OCI-M1 (cell line): ENCODE measurements around the gene LRRC42.
A peak's percentile ranks its signal among the peaks of the same experiment; 100 is the strongest.
"Not testable (repeated sequence)": the region's sequence is repeated elsewhere in the genome, so short reads cannot be mapped to it uniquely, and the experiment has no call there.

Experiments used
- DNase-seq: peaks from one replicate; lab custom pipeline; 2025; lab: John Stamatoyannopoulos, UW

LRRC42 gene

DNA sequence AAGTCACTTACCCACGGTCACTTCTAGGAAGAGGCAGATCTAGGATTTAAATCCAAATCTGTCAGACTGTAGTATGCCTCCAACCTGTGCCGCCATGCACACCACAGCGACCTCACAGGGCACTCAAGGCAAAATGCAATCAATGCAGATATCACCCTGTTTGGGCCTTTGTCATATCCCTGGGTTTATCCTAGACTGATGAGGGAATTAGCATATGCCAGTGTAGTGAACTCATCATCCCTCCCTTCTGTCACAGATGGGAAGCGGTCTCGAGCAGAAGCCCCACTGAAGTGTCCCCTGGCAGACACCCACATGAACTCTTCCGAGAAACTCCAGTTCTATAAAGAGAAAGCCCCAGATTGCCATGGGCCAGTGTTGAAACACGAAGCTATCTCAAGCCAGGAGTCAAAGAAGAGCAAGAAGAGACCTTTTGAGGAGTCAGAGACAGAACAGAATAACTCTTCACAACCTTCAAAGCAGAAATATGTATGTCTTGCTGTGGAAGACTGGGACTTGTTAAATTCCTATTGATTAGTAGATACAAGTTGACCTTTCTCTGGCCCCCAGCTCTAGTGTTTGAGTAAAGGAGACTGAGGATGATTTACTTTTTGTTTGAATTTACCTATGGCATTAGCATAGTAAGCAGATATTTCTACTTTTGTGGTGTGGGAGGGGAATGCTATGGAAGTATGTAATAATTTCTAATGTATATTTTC, 21.4 kb downstream of the LRRC42 start:
- DNase-seq = no peak

DNA sequence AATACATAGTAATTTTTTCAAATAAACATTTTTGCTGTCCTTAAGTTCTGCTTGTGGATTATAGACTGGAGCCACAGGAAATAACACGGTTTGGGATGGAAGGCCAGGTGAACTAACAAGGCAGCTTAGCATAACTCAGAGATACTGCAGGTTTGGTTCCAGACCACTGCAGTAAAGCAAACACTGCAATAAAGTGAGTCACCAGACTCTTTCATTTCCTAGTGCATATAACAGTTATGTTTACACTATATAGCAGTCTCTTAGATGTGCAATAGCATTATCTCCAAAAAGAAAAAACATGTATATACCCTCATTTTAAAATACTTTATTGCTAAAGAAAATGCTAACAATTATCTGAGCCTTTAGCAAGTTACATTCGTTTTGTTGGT, 22.0 kb downstream of the LRRC42 start:
- no peak for DNase-seq

DNA sequence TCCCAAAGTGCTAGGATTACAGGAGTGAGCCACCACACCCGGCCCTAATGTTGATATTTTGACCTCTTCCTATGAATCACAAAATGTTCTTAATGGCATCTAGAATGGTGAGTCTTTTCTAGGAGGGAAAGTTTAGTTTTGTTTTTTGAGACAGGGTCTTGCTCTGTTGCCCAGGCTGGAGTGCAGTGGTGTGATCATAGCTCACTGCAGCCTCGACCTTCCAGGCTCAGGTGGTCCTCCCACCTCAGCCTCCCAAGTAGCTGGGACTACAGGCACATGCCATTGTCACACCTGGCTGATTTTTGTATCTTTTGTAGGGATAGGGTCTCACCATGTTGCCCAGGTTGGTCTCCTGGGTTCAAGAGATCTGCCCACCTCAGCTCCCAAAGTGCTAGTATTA, 23.2 kb downstream of the LRRC42 start:
- not testable (repeated sequence) for DNase-seq

DNA sequence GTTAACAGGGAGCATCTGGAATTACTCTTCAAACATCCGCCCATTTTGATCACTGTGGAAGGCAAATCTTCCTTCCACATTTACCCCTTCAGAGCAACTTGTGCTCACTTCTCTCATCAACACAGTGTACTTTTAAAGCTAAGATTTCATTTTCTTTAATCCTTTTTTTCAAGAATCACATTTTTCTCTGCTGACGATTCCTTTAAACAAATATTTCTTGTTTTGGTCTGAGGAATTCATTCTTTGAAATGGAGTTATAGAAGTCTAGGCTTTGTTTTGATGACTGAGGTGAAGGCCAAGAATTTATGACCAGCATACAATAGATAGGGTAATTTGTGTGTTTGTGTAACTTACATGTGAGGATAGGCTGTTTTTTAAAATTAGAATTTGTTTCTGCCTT, 25.6 kb downstream of the LRRC42 start:
- DNase-seq = no peak

DNA sequence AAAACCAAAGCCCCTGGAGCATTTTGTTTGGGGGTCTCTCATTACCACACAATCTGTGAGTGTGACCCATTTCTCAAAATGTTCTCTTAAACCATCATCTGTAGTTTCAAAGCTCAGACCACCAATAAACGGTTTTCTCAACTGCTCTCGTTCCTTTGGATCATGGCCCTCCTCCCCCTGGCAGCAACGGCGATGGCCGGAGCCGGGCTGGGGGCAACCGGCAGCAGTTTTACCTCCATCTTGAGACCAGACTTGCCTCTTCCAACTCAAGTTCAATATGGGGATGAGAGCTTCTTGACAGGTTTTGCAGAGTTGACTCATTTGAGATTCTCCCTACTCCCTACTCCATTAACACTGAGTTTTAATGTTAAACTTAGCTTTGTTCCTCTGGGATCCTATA, 29.7 kb downstream of the LRRC42 start:
- DNase-seq = no peak

DNA sequence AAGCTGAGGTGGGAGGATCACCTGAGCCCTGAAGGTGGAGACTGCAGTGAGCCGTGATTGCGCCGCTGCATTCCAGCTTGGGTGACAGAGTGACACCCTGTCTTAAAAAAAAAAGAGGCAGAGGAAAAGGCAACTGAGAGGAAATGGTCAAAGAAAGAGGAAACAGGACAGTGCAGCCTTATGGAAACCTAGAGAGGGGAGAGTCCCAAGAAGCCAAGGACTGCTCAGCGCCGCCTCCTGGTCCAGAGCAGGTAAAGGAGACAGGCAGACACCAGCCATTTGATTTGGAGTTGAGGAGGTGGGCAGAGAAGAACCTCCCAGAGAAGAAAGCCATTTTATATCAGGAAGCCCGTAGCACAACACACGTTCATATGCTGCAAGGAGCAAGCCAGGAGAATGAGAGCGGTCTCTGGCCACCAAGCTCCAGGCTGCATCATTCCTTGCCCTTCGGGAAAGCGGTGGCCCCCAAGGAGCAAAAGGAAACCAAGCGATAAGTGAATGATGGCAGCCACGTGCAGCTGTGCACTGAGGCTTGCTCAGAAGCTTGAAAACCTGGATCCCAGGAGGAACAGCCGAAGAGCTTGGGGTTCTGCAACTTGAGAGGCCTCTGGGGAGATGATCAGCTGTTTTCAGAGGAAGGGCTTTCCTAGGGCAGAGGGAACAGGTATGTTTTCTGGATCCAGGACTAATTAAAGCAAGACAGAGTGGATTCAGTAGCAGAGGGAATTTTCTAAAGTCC, 33.7 kb downstream of the LRRC42 start:
- no peak for DNase-seq

DNA sequence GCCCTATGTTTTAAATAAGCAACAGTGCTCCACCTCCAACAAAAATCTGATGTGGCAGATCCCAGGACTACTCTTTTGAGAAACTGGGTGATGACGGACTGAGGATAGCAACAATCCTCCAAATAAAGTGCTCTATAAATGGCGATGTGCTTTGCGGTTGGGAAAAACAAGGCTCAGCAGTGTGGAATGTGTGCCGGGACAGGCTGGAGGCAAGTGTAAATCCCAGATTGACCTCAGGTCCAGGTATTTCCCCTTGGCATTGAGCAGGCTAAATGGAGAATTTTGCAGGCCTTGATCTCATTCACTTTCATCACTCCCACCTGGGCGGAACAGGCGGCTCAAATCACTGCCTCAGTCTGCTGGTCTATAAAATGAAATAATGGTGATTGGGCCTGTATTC, 35.1 kb downstream of the LRRC42 start:
- no peak for DNase-seq

DNA sequence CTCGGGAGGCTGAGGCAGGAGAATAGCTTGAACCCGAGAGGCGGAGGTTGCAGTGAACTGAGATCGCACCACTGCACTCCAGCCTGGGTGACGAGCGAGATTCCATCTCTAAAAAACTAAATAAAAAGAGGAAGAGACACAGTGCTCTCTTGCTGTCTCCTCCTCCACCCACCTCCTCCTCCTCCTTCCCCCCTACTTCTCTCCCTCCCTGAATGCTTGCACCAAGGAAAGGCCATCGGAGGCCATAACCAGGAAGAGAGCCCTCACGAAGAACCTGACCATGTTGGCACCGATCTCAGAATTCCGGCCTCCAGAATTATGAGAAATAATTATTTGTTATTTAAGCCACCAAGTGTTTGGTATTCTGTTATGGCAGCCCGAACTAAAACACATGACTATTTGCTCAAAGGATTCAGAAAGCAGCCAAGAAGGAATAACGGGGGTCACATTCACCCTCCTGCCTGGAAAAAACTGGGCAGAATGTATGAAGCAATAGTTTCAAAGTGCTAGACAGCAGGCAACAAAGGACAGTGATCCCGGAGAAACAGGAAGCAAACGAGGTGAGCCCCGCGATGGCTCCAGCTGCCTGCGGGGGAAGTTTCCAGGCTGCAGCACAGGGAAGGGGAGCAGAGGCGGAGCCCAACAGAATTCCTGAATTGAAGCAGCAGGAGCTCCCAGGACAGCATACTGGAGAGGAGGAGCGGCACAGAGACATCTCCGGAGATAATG, 36.0 kb downstream of the LRRC42 start:
- DNase-seq = peak; percentile 72

DNA sequence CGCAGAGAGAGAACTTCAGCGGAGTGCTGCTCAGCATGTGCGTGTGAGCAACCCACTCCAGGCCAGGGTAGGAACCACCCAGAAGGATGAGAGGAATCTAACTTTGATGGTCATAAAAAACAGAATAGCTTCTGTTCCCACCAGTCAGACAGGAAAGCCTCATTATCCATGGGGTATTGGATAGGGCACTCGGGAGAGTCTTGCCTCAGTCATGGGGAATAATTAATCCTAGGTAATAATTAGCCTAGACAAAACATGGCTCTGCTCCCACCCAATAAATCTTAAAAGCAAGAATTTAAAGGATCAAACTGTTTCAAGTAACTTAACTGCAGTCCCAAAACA, 36.6 kb downstream of the LRRC42 start:
- no peak for DNase-seq

DNA sequence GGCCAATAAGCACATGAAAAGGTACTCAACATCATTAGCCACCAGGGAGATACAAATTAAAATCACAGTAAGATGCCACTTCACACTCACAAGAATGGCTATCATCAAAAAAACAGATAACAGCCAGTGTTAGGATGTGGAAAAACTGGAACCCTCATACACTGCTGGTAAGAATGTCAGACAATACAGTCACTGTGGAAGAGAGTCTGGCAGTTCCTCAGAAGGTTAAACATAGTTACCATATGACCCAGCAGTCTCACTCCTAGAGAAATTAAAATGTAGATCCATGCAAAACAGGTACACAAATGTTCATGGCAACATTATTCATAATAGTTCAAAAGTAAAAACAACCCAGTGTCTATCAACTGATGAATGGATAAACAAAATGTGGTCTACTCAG, 38.6 kb downstream of the LRRC42 start:
- DNase-seq = no peak

DNA sequence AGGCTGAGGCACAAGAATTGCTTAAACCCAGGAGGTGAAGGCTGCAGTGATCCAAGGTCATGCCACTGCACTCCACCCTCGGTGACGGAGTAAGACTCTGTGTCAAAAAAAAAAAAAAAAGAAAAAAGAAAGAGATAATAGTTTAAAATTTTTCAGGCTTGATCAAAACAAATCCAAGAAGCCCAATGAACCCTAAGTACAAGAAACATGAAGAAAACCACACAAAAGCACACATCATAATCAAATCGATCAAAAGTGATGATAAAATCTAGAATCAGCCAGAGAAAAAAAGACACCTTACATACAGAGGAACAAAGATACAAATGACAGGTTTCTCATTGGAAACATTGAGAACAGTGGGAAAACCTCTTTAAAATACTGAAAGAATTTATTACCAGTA, 40.3 kb downstream of the LRRC42 start:
- DNase-seq = no peak

DNA sequence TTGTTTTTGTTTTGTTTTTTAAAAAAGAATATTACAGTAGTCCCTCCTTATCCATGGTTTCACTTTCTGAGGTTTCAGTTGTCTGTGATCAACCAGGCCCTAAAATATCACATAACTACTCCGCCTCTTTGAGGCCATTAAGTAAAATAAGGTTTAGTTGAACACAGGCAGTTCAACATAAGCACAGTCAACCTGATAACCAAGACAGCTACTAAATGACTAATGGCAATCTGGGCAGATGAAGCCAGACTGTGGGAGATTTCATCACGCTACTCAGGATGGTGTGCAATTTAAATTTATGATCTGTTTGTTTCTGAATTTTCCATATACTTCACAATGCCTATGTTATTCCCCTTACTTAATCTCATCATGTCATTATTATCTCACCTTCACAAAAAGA, 41.7 kb downstream of the LRRC42 start:
- no peak for DNase-seq

DNA sequence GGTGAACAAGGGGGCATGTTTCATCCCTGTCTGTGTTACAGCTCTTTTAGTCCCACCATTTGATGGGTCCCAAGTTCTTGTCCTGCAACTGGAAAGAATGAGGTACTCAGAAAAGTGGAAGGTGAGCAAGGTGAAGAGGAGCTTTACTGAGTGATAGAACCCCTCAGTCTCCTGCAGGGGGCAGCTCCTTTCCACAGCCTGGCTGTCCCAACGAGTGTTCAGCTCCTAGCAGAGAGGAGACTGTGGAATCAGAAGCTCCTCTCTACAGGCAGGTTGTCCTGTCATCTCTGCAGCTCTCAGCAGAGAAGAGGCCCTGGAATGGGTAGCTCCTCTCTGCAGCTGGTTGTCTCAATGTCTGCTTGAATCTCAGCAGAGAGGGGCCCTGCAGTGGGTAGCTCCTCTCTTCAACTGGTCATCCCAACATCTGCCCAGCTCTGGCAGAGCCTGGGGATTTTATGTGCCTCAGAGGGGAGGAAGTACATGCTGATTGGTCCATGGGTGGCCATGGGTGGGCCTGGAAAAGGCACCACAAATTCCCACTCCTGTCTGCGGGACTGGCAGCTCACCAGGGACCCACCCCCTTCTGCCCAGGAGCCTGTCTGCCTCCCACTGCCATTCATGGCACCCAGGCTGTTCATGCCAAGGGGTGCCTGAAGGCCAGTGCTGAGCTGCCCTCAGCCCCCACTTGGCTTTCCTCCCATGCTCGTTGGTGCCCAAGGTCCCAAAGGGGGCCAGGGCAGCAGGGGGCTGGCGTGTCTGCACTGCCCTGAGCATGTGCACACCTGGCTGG, 46.1 kb downstream of the LRRC42 start:
- no peak for DNase-seq

DNA sequence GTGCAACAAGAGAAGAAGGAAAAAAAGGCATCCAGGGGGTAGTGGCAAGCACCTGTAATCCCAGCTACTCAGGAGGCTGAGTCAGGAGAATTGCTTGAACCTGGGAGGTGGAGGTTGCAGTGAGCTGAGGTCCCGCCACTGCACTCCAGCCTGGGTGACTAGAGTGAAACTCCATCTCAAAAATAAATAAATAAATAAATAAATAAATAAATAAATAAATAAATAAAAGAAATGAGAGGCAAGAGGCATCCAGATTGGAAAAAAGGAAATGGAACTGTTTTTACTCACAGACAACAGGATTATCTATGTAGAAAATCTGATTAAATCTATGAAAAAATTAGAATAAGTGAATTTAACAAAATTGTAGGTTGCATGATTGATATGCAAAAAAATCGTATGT, 48.4 kb downstream of the LRRC42 start:
- DNase-seq = not testable (repeated sequence)

DNA sequence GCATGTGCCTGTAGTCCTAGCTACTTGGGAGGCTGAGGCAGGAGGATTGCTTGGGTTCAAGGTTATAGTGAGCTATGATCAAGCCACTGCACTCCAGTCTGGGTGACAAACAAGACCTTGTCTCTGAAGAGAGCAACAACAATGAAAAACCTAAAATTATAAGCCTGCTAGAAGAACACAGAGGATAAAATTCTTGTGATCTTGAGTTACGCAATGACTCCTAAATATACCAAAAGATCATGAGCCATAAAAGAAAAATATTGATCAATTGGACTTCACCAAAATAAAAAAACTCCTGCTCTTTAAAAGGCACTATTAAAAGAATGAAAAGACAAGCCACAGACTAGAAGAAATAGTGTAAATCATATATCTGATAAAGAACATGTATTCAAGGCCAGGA, 49.5 kb downstream of the LRRC42 start:
- DNase-seq = no peak

DNA sequence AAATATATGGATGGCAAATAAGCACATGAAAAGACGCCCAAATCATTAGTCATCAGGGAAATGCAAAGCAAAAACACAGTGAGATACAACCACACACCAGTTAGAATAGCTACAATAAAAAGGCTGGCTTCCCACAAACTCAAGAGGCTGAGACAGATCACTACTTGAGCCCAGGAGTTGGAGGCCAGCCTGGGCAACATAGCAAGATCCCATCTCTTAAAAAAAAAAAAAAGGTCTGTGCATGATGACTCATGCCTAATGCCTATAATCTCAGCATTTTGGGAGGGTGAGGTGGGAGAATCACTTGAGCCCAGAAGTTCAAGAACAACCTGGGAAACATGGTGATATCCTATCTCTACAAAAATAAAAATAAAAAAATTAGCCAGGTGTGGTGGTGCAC, 52.1 kb downstream of the LRRC42 start:
- DNase-seq = no peak

DNA sequence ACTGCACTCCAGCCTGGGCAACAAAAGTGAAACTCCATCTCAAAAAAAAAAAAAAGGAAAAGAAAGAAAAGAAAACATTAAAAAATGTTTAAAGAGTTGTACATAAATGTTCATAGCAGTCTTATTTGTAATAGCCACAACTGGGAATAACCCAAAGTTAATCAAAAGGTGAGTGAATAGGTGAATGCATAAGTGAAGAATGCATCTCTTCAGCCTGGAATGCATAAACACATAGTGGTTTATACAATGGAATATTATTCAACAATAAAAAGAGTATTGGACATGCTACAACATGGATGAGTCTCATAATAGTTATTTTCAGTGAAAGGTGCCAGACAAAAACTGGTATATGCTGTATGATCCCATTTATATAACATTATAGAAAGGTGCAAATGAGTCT, 53.8 kb downstream of the LRRC42 start:
- no peak for DNase-seq

DNA sequence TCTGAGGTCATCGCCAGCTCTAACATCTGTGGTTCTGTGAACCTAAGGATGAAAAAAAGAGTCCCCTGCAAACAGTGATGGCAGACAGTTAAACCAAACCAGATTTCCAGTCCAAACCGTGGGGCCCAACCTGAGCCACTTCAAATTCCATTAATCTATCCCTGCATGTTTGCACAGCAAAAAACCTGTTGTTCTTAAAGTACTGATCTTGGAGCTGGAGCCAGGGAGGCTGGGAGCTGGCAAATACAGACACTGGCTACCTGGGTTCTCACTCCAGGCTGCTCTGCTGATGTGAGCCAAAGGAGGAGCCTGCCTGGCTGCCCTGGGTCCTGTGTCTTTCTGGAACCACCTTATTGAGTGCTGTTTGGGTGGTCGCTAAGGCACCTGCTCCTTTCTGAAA, 55.4 kb downstream of the LRRC42 start:
- no peak for DNase-seq

DNA sequence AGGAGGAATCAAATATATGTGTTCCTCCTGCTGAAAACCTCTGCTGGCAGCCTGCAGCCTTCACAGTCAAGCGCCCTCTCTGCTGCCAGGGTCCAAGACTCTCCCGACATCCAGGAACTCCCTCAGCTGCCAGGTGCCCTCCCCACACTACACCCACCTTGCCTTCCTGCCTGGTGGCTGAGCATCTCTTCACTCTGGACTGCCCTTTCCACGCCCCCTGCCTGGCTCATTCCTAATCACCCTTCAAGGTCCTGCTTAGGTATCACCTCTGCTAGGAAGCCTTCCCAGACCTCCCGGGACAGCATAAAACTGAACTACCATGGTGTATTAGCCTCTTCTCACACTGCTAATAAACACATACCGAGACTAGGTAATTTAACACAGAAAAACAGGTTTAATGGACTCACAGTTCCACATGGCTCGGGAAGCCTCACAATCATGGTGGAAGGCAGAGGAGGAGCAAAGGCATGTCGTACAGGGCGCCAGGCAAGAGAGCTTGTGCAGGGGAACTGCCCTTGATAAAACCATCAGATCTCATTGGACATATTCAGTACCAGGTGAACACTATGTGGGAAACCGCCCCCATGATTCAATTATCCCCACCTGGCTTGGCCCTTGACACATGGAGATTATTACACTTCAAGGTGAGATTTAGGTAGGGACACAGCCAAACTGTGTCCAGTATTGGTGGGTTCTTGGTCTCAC, 56.5 kb downstream of the LRRC42 start:
- no peak for DNase-seq

DNA sequence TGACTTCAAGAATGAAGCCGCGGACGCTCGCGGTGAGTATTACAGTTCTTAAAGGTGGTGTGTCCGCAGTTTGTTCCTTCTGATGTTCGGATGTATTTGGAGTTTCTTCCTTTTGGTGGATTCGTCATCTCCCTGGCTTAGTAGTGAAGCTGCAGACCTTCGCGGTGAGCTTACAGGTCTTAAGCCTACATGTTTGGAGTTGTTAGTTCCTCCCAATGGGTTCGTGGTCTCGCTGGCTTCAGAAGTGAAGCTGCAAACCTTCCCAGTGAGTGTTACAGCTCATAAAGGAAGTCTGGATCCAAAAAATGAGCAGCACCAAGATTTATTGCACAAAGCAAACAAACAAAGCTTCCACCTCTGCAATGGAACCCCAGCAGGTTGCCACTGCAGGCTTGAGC, 57.1 kb downstream of the LRRC42 start:
- no peak for DNase-seq

DNA sequence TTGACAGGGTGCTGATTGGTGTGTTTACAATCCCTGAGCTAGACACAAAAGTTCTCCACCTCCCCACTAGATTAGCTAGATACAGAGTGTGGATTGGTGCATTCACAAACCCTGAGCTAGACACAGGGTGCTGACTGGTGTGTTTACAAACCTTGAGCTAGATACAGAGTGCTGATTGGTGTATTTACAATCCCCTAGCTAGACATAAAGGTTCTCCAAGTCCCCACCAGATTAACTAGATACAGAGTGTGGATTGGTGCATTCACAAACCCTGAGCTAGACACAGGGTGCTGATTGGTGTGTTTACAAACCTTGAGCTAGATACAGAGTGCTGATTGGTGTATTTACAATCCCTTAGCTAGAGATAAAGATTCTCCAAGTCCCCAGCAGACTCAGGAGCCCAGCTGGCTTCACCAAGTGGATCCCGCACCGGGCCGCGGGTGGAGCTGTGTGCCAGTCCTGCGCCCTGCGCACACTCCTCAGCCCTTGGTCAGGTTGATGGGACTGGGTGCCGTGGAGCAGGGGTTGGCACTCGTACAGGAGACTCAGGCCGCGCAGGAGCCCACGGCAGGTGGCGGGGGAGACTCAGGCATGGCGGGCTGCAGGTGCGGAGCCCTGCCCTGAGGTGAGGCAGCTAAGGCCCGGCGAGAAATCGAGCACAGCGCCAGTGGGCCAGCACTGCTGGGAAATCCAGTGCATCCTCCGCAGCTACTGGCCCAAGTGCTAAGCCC, 57.8 kb downstream of the LRRC42 start:
- DNase-seq = not testable (repeated sequence)
